Mesenchymal stem cell (in vitro differentiated cells and primary cell): ENCODE measurements around the gene KLRG1.

Source experiments
- DNase-seq: peaks from one replicate; pipeline ENCODE4 v3.0.0-alpha.2; 2013
- H2AFZ ChIP-seq: one replicate; pipeline ENCODE4 v1.6.1; 2013; ENCODE audit warnings: low read depth, mild to moderate bottlenecking, control low read depth, inconsistent platforms, low read length, moderate library complexity
- H2AK5ac ChIP-seq: 2 replicates; pipeline ENCODE4 v1.6.1; 2013; ENCODE audit warnings: low read length, moderate library complexity, mild to moderate bottlenecking, inconsistent platforms; ENCODE audit not compliant: severe bottlenecking
- H2BK120ac ChIP-seq: one replicate; pipeline ENCODE4 v1.6.1; 2013; ENCODE audit warnings: low read depth, mild to moderate bottlenecking, inconsistent platforms, low read length, moderate library complexity
- H2BK12ac ChIP-seq, 2 experiments: one replicate each; pipeline ENCODE4 v1.6.1; 2013; ENCODE audit warnings: inconsistent platforms in 2 of 2, low read length in 2 of 2, mild to moderate bottlenecking in 2 of 2, moderate library complexity in 2 of 2, control low read depth in 1 of 2
- H2BK15ac ChIP-seq: one replicate; pipeline ENCODE4 v1.6.1; 2013; ENCODE audit warnings: mild to moderate bottlenecking, low read depth, inconsistent platforms; ENCODE audit not compliant: poor library complexity, severe bottlenecking
- H2BK5ac ChIP-seq: 2 replicates; pipeline ENCODE4 v1.6.1; 2013; ENCODE audit warnings: low read depth, mild to moderate bottlenecking, low read length, control low read depth, inconsistent platforms; ENCODE audit not compliant: poor library complexity, severe bottlenecking
- H3K14ac ChIP-seq, 2 experiments: one replicate each; pipeline ENCODE4 v1.6.1; 2013; ENCODE audit warnings: inconsistent platforms in 2 of 2, low read length in 2 of 2, control low read depth in 1 of 2, mild to moderate bottlenecking in 1 of 2, moderate library complexity in 1 of 2
- H3K18ac ChIP-seq, 2 experiments: one replicate each; pipeline ENCODE4 v1.6.1; 2013; ENCODE audit warnings: inconsistent platforms in 2 of 2, low read length in 2 of 2, control low read depth in 1 of 2, low read depth in 1 of 2, mild to moderate bottlenecking in 1 of 2
- H3K23ac ChIP-seq, 2 experiments: one replicate each; pipeline ENCODE4 v1.6.1; 2013; ENCODE audit warnings: inconsistent platforms in 2 of 2, low read length in 2 of 2, mild to moderate bottlenecking in 2 of 2, moderate library complexity in 2 of 2, control low read depth in 1 of 2
- H3K27ac ChIP-seq: 2 replicates; pipeline ENCODE4 v1.5.1; 2013; ENCODE audit warnings: mild to moderate bottlenecking, moderate library complexity, low read length, control low read depth, inconsistent platforms; ENCODE audit not compliant: poor library complexity, severe bottlenecking
- H3K27me3 ChIP-seq, 2 experiments: 2 replicates each; pipeline versions ENCODE4 v1.6.1 to v1.7.0; 2013; ENCODE audit warnings: low read length in 2 of 2, mild to moderate bottlenecking in 2 of 2, moderate library complexity in 2 of 2, control low read depth in 1 of 2, inconsistent platforms in 1 of 2; ENCODE audit not compliant: control insufficient read depth in 1 of 2, insufficient read depth in 1 of 2
- H3K36me3 ChIP-seq, 2 experiments: 2 replicates each; pipeline versions ENCODE4 v1.6.1 to v1.7.0; 2013; ENCODE audit warnings: low read length in 2 of 2, control low read depth in 1 of 2, inconsistent platforms in 1 of 2, low read depth in 1 of 2, mild to moderate bottlenecking in 1 of 2; ENCODE audit not compliant: insufficient read depth in 2 of 2, control insufficient read depth in 1 of 2
- H3K4ac ChIP-seq, 2 experiments: one replicate each; pipeline ENCODE4 v1.6.1; 2013; ENCODE audit warnings: inconsistent platforms in 2 of 2, low read length in 2 of 2, mild to moderate bottlenecking in 2 of 2, moderate library complexity in 2 of 2, control low read depth in 1 of 2, low read depth in 1 of 2
- H3K4me1 ChIP-seq: 2 replicates; pipeline ENCODE4 v1.6.1; 2013; ENCODE audit warnings: low read depth, low read length, control low read depth; ENCODE audit not compliant: control insufficient read depth, insufficient read depth
- H3K4me2 ChIP-seq: 2 replicates; pipeline ENCODE4 v1.6.1; 2013; ENCODE audit warnings: low read length, mild to moderate bottlenecking, inconsistent platforms; ENCODE audit not compliant: poor library complexity, severe bottlenecking
- H3K4me3 ChIP-seq, 2 experiments: 2 replicates each; pipeline versions ENCODE4 v1.5.1 to v1.7.0; 2013; ENCODE audit warnings: low read length in 2 of 2, mild to moderate bottlenecking in 2 of 2, control low read depth in 1 of 2, low read depth in 1 of 2; ENCODE audit not compliant: insufficient read depth in 1 of 2
- H3K79me1 ChIP-seq: replicated peaks from 2 replicates; pipeline ENCODE4 v1.6.1; 2013; ENCODE audit warnings: mild to moderate bottlenecking, control low read depth, low read length, inconsistent platforms; ENCODE audit not compliant: poor library complexity, severe bottlenecking
- H3K9ac ChIP-seq: 2 replicates; pipeline ENCODE4 v1.7.0; 2013; ENCODE audit warnings: mild to moderate bottlenecking, low read length, moderate library complexity
- H3K9me3 ChIP-seq: 2 replicates; pipeline ENCODE4 v1.7.0; 2013; ENCODE audit warnings: mild to moderate bottlenecking, low read length; ENCODE audit not compliant: control insufficient read depth
- H4K8ac ChIP-seq: one replicate; pipeline ENCODE4 v1.6.1; 2013; ENCODE audit warnings: inconsistent platforms, mild to moderate bottlenecking, low read length, moderate library complexity
- H4K91ac ChIP-seq: one replicate; pipeline ENCODE4 v1.6.1; 2013; ENCODE audit warnings: mild to moderate bottlenecking, low read length, inconsistent platforms
- WGBS: methylation state at CpG from one replicate; pipeline ENCODE4 v1.1.7; 2013; ENCODE audit warnings: mixed read lengths; 5-methylcytosine and 5-hydroxymethylcytosine counted together

The KLRG1 gene

GRCh38 chr12:8993827-8994226 lies 4.5 kb downstream of the KLRG1 start:
- no peak overlapping the region for H2AK5ac ChIP-seq
- H3K18ac ChIP-seq = no peak overlapping the region
- H2BK120ac ChIP-seq = no peak overlapping the region
- H3K79me1 ChIP-seq = no peaks in the 10 kb centered on the region
- H2BK5ac ChIP-seq = no peak overlapping the region
- no peaks in the 10 kb centered on the region for H3K9me3 ChIP-seq
- no peak overlapping the region for H3K23ac ChIP-seq
- H3K4me2 ChIP-seq = no peak overlapping the region
- no peak overlapping the region for H3K4ac ChIP-seq
- H2BK15ac ChIP-seq = no peak overlapping the region
- H2AFZ ChIP-seq = no peak overlapping the region
- H4K91ac ChIP-seq = no peak overlapping the region
- H3K14ac ChIP-seq = no peak overlapping the region
- H3K27me3 ChIP-seq = no peaks in the 10 kb centered on the region
- H3K4me1 ChIP-seq = no peaks in the 10 kb centered on the region
- H3K9ac ChIP-seq = no peak overlapping the region
- no peak overlapping the region for H2BK12ac ChIP-seq
- no peak overlapping the region for H3K27ac ChIP-seq
- DNase-seq = no peak
- H3K36me3 ChIP-seq = no peaks in the 10 kb centered on the region
- 88% methylated on average over 3 of the region's 3 CpGs for WGBS
- no peak overlapping the region for H3K4me3 ChIP-seq
- no peak overlapping the region for H4K8ac ChIP-seq

- H3K36me3 ChIP-seq = no peaks in the 10 kb centered on the region
- H3K9ac ChIP-seq = no peak overlapping the region
- H3K27me3 ChIP-seq = no peaks in the 10 kb centered on the region
- H2BK12ac ChIP-seq = no peak overlapping the region
- no peak overlapping the region for H2AFZ ChIP-seq
- H2BK15ac ChIP-seq = no peak overlapping the region
- no peak overlapping the region for H3K4me2 ChIP-seq
- no peak overlapping the region for H3K4me3 ChIP-seq
- no peak overlapping the region for H3K18ac ChIP-seq
- no peak overlapping the region for H4K91ac ChIP-seq
- no peak overlapping the region for H2BK5ac ChIP-seq
- no peaks in the 10 kb centered on the region for H3K79me1 ChIP-seq
- no peak overlapping the region for H3K23ac ChIP-seq
- no peak overlapping the region for H4K8ac ChIP-seq
- no peak overlapping the region for H3K14ac ChIP-seq
- no peaks in the 10 kb centered on the region for H3K9me3 ChIP-seq
- WGBS = 94% methylated on average over 4 of the region's 4 CpGs
- H2BK120ac ChIP-seq = no peak overlapping the region
- no peak overlapping the region for H3K4ac ChIP-seq
- no peak for DNase-seq
- no peaks in the 10 kb centered on the region for H3K4me1 ChIP-seq
- no peak overlapping the region for H3K27ac ChIP-seq
- H2AK5ac ChIP-seq = no peak overlapping the region
Observed at GRCh38 chr12:8995021-8995775, 5.9 kb downstream of the KLRG1 start.

- Histone ChIP-seq H2BK12ac (no peak overlapping the region), H2AFZ (no peak overlapping the region), H3K23ac (no peak overlapping the region), H3K4me3 (no peak overlapping the region), H2AK5ac (no peak overlapping the region), H3K4ac (no peak overlapping the region), H4K91ac (no peak overlapping the region), H3K18ac (no peak overlapping the region), H4K8ac (no peak overlapping the region), H3K36me3 (no peaks in the 10 kb centered on the region), H2BK15ac (no peak overlapping the region), H2BK120ac (no peak overlapping the region), H3K9ac (no peak overlapping the region), H3K14ac (no peak overlapping the region), H2BK5ac (no peak overlapping the region), H3K4me2 (no peak overlapping the region), H3K9me3 (no peaks in the 10 kb centered on the region), H3K79me1 (no peaks in the 10 kb centered on the region), H3K4me1 (no peaks in the 10 kb centered on the region), H3K27me3 (no peaks in the 10 kb centered on the region), H3K27ac (no peak overlapping the region)
- 70% methylated on average over 5 of the region's 5 CpGs for WGBS
- DNase-seq = peak; percentile 71
Observed at GRCh38 chr12:8996682-8997405, 7.5 kb downstream of the KLRG1 start.

GRCh38 chr12:9001233-9001632 lies 11.9 kb downstream of the KLRG1 start:
- H3K18ac ChIP-seq = no peak overlapping the region
- no peaks in the 10 kb centered on the region for H3K79me1 ChIP-seq
- no peak overlapping the region for H4K8ac ChIP-seq
- H2AFZ ChIP-seq = no peak overlapping the region
- H2AK5ac ChIP-seq = no peak overlapping the region
- DNase-seq = no peak
- no peak overlapping the region for H3K4ac ChIP-seq
- H3K36me3 ChIP-seq = no peaks in the 10 kb centered on the region
- no peak overlapping the region for H3K4me3 ChIP-seq
- H3K9ac ChIP-seq = no peak overlapping the region
- no peaks in the 10 kb centered on the region for H3K9me3 ChIP-seq
- H2BK12ac ChIP-seq = no peak overlapping the region
- H3K23ac ChIP-seq = no peak overlapping the region
- H2BK15ac ChIP-seq = no peak overlapping the region
- no peaks in the 10 kb centered on the region for H3K4me1 ChIP-seq
- no peak overlapping the region for H3K4me2 ChIP-seq
- H3K27ac ChIP-seq = no peak overlapping the region
- 85% methylated on average over 4 of the region's 4 CpGs for WGBS
- H2BK5ac ChIP-seq = no peak overlapping the region
- H2BK120ac ChIP-seq = no peak overlapping the region
- H3K14ac ChIP-seq = no peak overlapping the region
- H4K91ac ChIP-seq = no peak overlapping the region
- no peaks in the 10 kb centered on the region for H3K27me3 ChIP-seq
